GM18858 (cell line): Measurements from ENCODE around the gene PRKCE.
"Not testable (repeated sequence)": the region's sequence is repeated elsewhere in the genome, so short reads cannot be mapped to it uniquely, and the experiment has no call there.

Experiments
- ATAC-seq: cut with Tn5 transposase; IDR thresholded peaks from one replicate; pipeline ENCODE4 v1.9.1; 2021; ENCODE audit not compliant: unreplicated experiment

The PRKCE gene

GRCh38 chr2:45855374-45855773, 203.9 kb downstream of the PRKCE start:
- no peak for ATAC-seq

GRCh38 chr2:45856391-45857274, 205.2 kb downstream of the PRKCE start:
- ATAC-seq, result no peak

GRCh38 chr2:45857275-45857609, 205.8 kb downstream of the PRKCE start:
- no peak for ATAC-seq

GRCh38 chr2:45857867-45858520, 206.5 kb downstream of the PRKCE start:
- ATAC-seq, result no peak

- not testable (repeated sequence) for ATAC-seq
Observed at GRCh38 chr2:45858872-45859271, 207.4 kb downstream of the PRKCE start.

GRCh38 chr2:45859682-45860081, 208.2 kb downstream of the PRKCE start:
- no peak for ATAC-seq

GRCh38 chr2:45860136-45861121, 209.0 kb downstream of the PRKCE start:
- no peak for ATAC-seq

- ATAC-seq, result no peak
Observed at GRCh38 chr2:45862843-45863242, 211.4 kb downstream of the PRKCE start.

- ATAC-seq, result no peak
Observed at GRCh38 chr2:45864121-45864520, 212.6 kb downstream of the PRKCE start.

- no peak for ATAC-seq
Observed at GRCh38 chr2:45867349-45867748, 215.9 kb downstream of the PRKCE start.

- no peak for ATAC-seq
Observed at GRCh38 chr2:45867800-45868199, 216.3 kb downstream of the PRKCE start.

- ATAC-seq, result no peak
Observed at GRCh38 chr2:45869165-45869501, 217.7 kb downstream of the PRKCE start.

- no peak for ATAC-seq
Observed at GRCh38 chr2:45871025-45871424, 219.6 kb downstream of the PRKCE start.

- no peak for ATAC-seq
Observed at GRCh38 chr2:45871541-45871940, 220.1 kb downstream of the PRKCE start.

- no peak for ATAC-seq
Observed at GRCh38 chr2:45872211-45872610, 220.7 kb downstream of the PRKCE start.

GRCh38 chr2:45874344-45874743, 222.9 kb downstream of the PRKCE start:
- ATAC-seq, result no peak

GRCh38 chr2:45876611-45877010, 225.1 kb downstream of the PRKCE start:
- ATAC-seq, result no peak

GRCh38 chr2:45879406-45879805, 227.9 kb downstream of the PRKCE start:
- ATAC-seq, result no peak

GRCh38 chr2:45879936-45880335, 228.5 kb downstream of the PRKCE start:
- no peak for ATAC-seq

GRCh38 chr2:45881970-45882581, 230.6 kb downstream of the PRKCE start:
- ATAC-seq, result no peak
